ENCODE results near the gene CD6. TPM values are rescaled to one million over a fixed set of nuclear protein-coding genes. Genes with fewer than 3 reads are reported as not detected.

CD6 gene
- total RNA-seq, 1 experiment from 2014 or later, result 0.23 TPM

DNA sequence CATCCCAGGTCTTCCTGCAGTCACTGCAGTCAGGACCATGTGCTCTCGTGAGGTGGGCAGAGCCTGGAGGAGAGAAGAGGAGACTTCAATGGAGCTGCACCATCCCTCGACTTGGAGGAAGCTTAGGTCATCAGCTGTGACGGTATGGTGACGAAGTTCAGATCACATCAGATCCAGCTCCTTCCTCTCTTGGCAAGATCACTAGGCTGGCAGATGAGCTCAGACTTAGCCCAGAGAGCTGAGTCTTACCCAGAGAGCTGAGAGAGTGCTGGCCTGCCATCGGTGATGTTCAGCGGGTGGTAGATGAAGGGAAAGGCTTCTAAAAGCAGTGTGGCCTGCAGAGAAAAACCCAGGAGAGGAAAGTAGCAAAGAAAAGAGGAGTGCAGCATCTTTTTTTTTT is 17.7 kb upstream of the CD6 start:
- BruUV-seq (replicated peaks), result no TSS peak
- DNase-seq, result no peak
- Mint-ChIP-seq H3K4me3 (ENCODE audit: unreplicated experiment) (no peak overlapping the region), H3K27ac (ENCODE audit: unreplicated experiment) (no peak overlapping the region), H3K27me3 (ENCODE audit: insufficient read depth, unreplicated experiment) (no peaks in the 10 kb centered on the region), H3K36me3 (ENCODE audit: insufficient read depth, unreplicated experiment) (no peaks in the 10 kb centered on the region), H3K4me1 (ENCODE audit: low read depth, unreplicated experiment) (peaks cover 13% of the 10 kb centered on the region), H3K9me3 (ENCODE audit: unreplicated experiment) (no peaks in the 10 kb centered on the region)
- CTCF ChIA-PET, result interaction anchor here (0.5 kb wide), 1 partner anchor 916 kb away, joined by 5 read pairs; no protein-coding TSS in a partner anchor
- no peaks in the 10 kb centered on the region for H3K9me3 ChIP-seq
- H3K4me3 ChIP-seq (ENCODE audit: low read depth, low read length), result no peak overlapping the region
- H3K27me3 ChIP-seq (replicated peaks; ENCODE audit: control insufficient read depth, insufficient read depth, low read length), result no peaks in the 10 kb centered on the region
- TF ChIP-seq, protein P1, sequence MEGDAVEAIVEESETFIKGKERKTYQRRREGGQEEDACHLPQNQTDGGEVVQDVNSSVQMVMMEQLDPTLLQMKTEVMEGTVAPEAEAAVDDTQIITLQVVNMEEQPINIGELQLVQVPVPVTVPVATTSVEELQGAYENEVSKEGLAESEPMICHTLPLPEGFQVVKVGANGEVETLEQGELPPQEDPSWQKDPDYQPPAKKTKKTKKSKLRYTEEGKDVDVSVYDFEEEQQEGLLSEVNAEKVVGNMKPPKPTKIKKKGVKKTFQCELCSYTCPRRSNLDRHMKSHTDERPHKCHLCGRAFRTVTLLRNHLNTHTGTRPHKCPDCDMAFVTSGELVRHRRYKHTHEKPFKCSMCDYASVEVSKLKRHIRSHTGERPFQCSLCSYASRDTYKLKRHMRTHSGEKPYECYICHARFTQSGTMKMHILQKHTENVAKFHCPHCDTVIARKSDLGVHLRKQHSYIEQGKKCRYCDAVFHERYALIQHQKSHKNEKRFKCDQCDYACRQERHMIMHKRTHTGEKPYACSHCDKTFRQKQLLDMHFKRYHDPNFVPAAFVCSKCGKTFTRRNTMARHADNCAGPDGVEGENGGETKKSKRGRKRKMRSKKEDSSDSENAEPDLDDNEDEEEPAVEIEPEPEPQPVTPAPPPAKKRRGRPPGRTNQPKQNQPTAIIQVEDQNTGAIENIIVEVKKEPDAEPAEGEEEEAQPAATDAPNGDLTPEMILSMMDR (IDR thresholded peaks at IDR 0.05; ENCODE audit: insufficient read depth in 1 of 2, low read depth in 1 of 2, low read length in 1 of 2, severe bottlenecking in 1 of 2, unreplicated experiment in 1 of 2), result no peak
- POLR2A ChIA-PET, result no interaction called here
- intact Hi-C loops (cut with micrococcal nuclease; ENCODE audit: unreplicated experiment), result no loop called here
- H3K4me1 ChIP-seq, result peaks cover 6% of the 10 kb centered on the region; the same call in 1 of the 2 replicates
- H3K36me3 ChIP-seq (ENCODE audit: control insufficient read depth, insufficient read depth, low read length), result no peaks in the 10 kb centered on the region

- Histone ChIP-seq H3K4me3 (ENCODE audit: low read depth, low read length) (no peak overlapping the region), H3K27me3 (replicated peaks; ENCODE audit: control insufficient read depth, insufficient read depth, low read length) (no peaks in the 10 kb centered on the region), H3K9me3 (no peaks in the 10 kb centered on the region), H3K36me3 (ENCODE audit: control insufficient read depth, insufficient read depth, low read length) (no peaks in the 10 kb centered on the region), H3K4me1 (peaks cover 6% of the 10 kb centered on the region; the same call in 1 of the 2 replicates)
- POLR2A ChIA-PET, result no interaction called here
- Mint-ChIP-seq H3K4me3 (ENCODE audit: unreplicated experiment) (no peak overlapping the region), H3K4me1 (ENCODE audit: low read depth, unreplicated experiment) (peaks cover 13% of the 10 kb centered on the region), H3K36me3 (ENCODE audit: insufficient read depth, unreplicated experiment) (no peaks in the 10 kb centered on the region), H3K9me3 (ENCODE audit: unreplicated experiment) (no peaks in the 10 kb centered on the region), H3K27ac (ENCODE audit: unreplicated experiment) (no peak overlapping the region), H3K27me3 (ENCODE audit: insufficient read depth, unreplicated experiment) (no peaks in the 10 kb centered on the region)
- intact Hi-C loops (cut with micrococcal nuclease; ENCODE audit: unreplicated experiment), result no loop called here
- TF ChIP-seq, protein P1 (IDR thresholded peaks at IDR 0.05; ENCODE audit: insufficient read depth in 1 of 2, low read depth in 1 of 2, low read length in 1 of 2, severe bottlenecking in 1 of 2, unreplicated experiment in 1 of 2), result no peak
- CTCF ChIA-PET, result no interaction called here
- no TSS peak for BruUV-seq (replicated peaks)
- DNase-seq, result no peak
Observed at GRCh38 chr11:60954421-60954820, 17.1 kb upstream of the CD6 start.

- Mint-ChIP-seq H3K9me3 (ENCODE audit: unreplicated experiment) (no peaks in the 10 kb centered on the region), H3K27ac (ENCODE audit: unreplicated experiment) (no peak overlapping the region), H3K36me3 (ENCODE audit: insufficient read depth, unreplicated experiment) (no peaks in the 10 kb centered on the region), H3K27me3 (ENCODE audit: insufficient read depth, unreplicated experiment) (no peaks in the 10 kb centered on the region), H3K4me1 (ENCODE audit: low read depth, unreplicated experiment) (peaks cover 19% of the 10 kb centered on the region), H3K4me3 (ENCODE audit: unreplicated experiment) (no peak overlapping the region)
- no TSS peak for BruUV-seq (replicated peaks)
- Histone ChIP-seq H3K4me1 (peaks cover 14% of the 10 kb centered on the region), H3K27me3 (replicated peaks; ENCODE audit: control insufficient read depth, insufficient read depth, low read length) (no peaks in the 10 kb centered on the region), H3K4me3 (ENCODE audit: low read depth, low read length) (no peak overlapping the region), H3K36me3 (ENCODE audit: control insufficient read depth, insufficient read depth, low read length) (no peaks in the 10 kb centered on the region), H3K9me3 (no peaks in the 10 kb centered on the region)
- intact Hi-C loops (cut with micrococcal nuclease; ENCODE audit: unreplicated experiment), result no loop called here
- no peak for DNase-seq
- POLR2A ChIA-PET, result no interaction called here
- CTCF ChIA-PET, result no interaction called here
- TF ChIP-seq, protein P1 (IDR thresholded peaks at IDR 0.05; ENCODE audit: insufficient read depth in 1 of 2, low read depth in 1 of 2, low read length in 1 of 2, severe bottlenecking in 1 of 2, unreplicated experiment in 1 of 2), result no peak
Observed at GRCh38 chr11:60955571-60955970, 15.9 kb upstream of the CD6 start.
